H1 (cell line): ENCODE results near the gene ABCG1. TPM values are rescaled to one million over a fixed set of nuclear protein-coding genes. Genes with fewer than 3 reads are reported as not detected.

Experiments used
- CREB1 ChIP-seq: IDR thresholded peaks from 2 replicates; pipeline ENCODE4 v1.6.1; 2012; ENCODE audit warnings: inconsistent platforms
- CTBP2 ChIP-seq: IDR thresholded peaks from 2 replicates; pipeline ENCODE4 v1.7.0; 2011; ENCODE audit warnings: borderline replicate concordance, mild to moderate bottlenecking, moderate library complexity, mixed read lengths, low read length; ENCODE audit not compliant: insufficient read depth, insufficient read length
- EZH2 ChIP-seq: fragments of 200-600 bp; sonication (generic); IDR thresholded peaks from 2 replicates; pipeline ENCODE4 v1.7.1; 2012; ENCODE audit warnings: low read depth, mild to moderate bottlenecking, moderate library complexity, low read length, inconsistent platforms; ENCODE audit not compliant: severe bottlenecking
- FOSL1 ChIP-seq: IDR thresholded peaks from 2 replicates; pipeline ENCODE4 v1.6.1; 2011; ENCODE audit warnings: mild to moderate bottlenecking, low read depth, low read length, moderate library complexity; ENCODE audit not compliant: insufficient read depth
- KDM4A ChIP-seq: IDR thresholded peaks from one replicate; pipeline ENCODE4 v1.7.1; 2012; ENCODE audit warnings: low read depth, mild to moderate bottlenecking, moderate library complexity, low read length, inconsistent platforms; ENCODE audit not compliant: severe bottlenecking
- POLR2A ChIP-seq, 2 experiments: IDR thresholded peaks; 1 replicate in 1 of 2; 2 replicates in 1 of 2; pipeline ENCODE4 v1.6.1; 2011; ENCODE audit warnings: low read depth in 2 of 2, low read length in 2 of 2, mild to moderate bottlenecking in 2 of 2; ENCODE audit errors: control extremely low read depth in 1 of 2
- POU5F1 ChIP-seq: IDR thresholded peaks from 2 replicates; pipeline ENCODE4 v1.6.1; 2011; ENCODE audit warnings: low read depth, mild to moderate bottlenecking, low read length, moderate library complexity
- SP2 ChIP-seq: IDR thresholded peaks from 2 replicates; pipeline ENCODE4 v1.6.1; 2012; ENCODE audit warnings: mild to moderate bottlenecking, low read length, inconsistent platforms
- TEAD4 ChIP-seq: IDR thresholded peaks from 2 replicates; pipeline ENCODE4 v1.6.1; 2012; ENCODE audit warnings: low read depth, low read length, inconsistent platforms, mixed read lengths
- polyA plus RNA-seq, 7 experiments: library from polyadenylated mRNA; depleted of rRNA in 3 of 7; stranded (reverse) in 5 of 7; unstranded in 2 of 7; fragments of >200 nt in 5 of 7; fragments of 200-250 nt in 2 of 7; gene quantifications; 1 replicate in 5 of 7; 2 replicates in 1 of 7; 4 replicates in 1 of 7; pipeline versions ENCODE4 v1.2.1 to v1.2.3, GENCODE V29; 2011 to 2013; ENCODE audit warnings: missing spikeins in 2 of 7, mixed read lengths in 2 of 7
- total RNA-seq: library from RNA; stranded (reverse); fragmentation: NEBNext Ultra II Directional; extraction: Animal tissue kit (Norgen Biotek cat#: 25700); gene quantifications from 2 replicates; pipeline ENCODE4 v1.2.1, GENCODE V29; 2021
- TF ChIP-seq, protein P1 (sequence below): fragments of 300-600 bp; sonication (generic); IDR thresholded peaks from 2 replicates; pipeline ENCODE4 v1.7.1; 2012; ENCODE audit warnings: low read length, moderate library complexity, mild to moderate bottlenecking, inconsistent platforms; ENCODE audit not compliant: insufficient replicate concordance

Gene ABCG1
- total and polyA plus RNA-seq, 2 of the 8 experiments (the other 6 are each of a cell fraction or from before 2014, with no cell fraction given), result 2.1 to 4.0 TPM

DNA sequence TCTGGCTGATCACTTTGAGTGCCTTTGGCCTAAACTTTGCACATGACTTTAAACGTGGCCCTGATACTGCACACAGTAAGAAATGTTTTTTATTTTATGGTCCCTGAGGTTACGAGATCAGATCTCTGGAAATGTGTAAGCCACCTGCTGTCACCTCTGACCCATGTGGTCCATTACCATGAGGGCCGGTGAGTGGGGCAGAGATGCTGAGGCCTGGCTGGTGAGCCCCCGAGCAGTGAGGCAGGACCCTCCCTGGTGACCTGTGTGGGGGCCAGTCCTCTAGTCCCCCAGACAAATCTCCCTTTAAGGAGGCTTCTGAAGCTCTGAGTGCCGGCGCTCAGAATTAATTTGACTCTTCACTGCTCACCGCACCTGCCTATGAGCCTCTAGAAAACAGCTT is 83.9 kb downstream of the ABCG1 start (continued):
- TF ChIP-seq, protein P1, sequence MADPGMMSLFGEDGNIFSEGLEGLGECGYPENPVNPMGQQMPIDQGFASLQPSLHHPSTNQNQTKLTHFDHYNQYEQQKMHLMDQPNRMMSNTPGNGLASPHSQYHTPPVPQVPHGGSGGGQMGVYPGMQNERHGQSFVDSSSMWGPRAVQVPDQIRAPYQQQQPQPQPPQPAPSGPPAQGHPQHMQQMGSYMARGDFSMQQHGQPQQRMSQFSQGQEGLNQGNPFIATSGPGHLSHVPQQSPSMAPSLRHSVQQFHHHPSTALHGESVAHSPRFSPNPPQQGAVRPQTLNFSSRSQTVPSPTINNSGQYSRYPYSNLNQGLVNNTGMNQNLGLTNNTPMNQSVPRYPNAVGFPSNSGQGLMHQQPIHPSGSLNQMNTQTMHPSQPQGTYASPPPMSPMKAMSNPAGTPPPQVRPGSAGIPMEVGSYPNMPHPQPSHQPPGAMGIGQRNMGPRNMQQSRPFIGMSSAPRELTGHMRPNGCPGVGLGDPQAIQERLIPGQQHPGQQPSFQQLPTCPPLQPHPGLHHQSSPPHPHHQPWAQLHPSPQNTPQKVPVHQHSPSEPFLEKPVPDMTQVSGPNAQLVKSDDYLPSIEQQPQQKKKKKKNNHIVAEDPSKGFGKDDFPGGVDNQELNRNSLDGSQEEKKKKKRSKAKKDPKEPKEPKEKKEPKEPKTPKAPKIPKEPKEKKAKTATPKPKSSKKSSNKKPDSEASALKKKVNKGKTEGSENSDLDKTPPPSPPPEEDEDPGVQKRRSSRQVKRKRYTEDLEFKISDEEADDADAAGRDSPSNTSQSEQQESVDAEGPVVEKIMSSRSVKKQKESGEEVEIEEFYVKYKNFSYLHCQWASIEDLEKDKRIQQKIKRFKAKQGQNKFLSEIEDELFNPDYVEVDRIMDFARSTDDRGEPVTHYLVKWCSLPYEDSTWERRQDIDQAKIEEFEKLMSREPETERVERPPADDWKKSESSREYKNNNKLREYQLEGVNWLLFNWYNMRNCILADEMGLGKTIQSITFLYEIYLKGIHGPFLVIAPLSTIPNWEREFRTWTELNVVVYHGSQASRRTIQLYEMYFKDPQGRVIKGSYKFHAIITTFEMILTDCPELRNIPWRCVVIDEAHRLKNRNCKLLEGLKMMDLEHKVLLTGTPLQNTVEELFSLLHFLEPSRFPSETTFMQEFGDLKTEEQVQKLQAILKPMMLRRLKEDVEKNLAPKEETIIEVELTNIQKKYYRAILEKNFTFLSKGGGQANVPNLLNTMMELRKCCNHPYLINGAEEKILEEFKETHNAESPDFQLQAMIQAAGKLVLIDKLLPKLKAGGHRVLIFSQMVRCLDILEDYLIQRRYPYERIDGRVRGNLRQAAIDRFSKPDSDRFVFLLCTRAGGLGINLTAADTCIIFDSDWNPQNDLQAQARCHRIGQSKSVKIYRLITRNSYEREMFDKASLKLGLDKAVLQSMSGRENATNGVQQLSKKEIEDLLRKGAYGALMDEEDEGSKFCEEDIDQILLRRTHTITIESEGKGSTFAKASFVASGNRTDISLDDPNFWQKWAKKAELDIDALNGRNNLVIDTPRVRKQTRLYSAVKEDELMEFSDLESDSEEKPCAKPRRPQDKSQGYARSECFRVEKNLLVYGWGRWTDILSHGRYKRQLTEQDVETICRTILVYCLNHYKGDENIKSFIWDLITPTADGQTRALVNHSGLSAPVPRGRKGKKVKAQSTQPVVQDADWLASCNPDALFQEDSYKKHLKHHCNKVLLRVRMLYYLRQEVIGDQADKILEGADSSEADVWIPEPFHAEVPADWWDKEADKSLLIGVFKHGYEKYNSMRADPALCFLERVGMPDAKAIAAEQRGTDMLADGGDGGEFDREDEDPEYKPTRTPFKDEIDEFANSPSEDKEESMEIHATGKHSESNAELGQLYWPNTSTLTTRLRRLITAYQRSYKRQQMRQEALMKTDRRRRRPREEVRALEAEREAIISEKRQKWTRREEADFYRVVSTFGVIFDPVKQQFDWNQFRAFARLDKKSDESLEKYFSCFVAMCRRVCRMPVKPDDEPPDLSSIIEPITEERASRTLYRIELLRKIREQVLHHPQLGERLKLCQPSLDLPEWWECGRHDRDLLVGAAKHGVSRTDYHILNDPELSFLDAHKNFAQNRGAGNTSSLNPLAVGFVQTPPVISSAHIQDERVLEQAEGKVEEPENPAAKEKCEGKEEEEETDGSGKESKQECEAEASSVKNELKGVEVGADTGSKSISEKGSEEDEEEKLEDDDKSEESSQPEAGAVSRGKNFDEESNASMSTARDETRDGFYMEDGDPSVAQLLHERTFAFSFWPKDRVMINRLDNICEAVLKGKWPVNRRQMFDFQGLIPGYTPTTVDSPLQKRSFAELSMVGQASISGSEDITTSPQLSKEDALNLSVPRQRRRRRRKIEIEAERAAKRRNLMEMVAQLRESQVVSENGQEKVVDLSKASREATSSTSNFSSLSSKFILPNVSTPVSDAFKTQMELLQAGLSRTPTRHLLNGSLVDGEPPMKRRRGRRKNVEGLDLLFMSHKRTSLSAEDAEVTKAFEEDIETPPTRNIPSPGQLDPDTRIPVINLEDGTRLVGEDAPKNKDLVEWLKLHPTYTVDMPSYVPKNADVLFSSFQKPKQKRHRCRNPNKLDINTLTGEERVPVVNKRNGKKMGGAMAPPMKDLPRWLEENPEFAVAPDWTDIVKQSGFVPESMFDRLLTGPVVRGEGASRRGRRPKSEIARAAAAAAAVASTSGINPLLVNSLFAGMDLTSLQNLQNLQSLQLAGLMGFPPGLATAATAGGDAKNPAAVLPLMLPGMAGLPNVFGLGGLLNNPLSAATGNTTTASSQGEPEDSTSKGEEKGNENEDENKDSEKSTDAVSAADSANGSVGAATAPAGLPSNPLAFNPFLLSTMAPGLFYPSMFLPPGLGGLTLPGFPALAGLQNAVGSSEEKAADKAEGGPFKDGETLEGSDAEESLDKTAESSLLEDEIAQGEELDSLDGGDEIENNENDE, result no peak
- TF ChIP-seq POLR2A (IDR thresholded peaks at IDR 0.05; ENCODE audit: control extremely low read depth in 1 of 2, low read depth in 2 of 2, low read length in 2 of 2) (no peak), CREB1 (no peak), TEAD4 (no peak), KDM4A (no peak), CTBP2 (no peak), EZH2 (no peak), POU5F1 (no peak), FOSL1 (no peak), SP2 (no peak)
